NB4 (cell line): ENCODE data around the gene TMEM107.

Experiments
- DNase-seq: peaks from one replicate; pipeline ENCODE4 v3.0.0; 2010; ENCODE audit warnings: low read depth
- H3K4me3 ChIP-seq: one replicate; pipeline ENCODE4 v1.5.1; 2011; ENCODE audit warnings: mild to moderate bottlenecking, low read depth, low read length, moderate library complexity
- MYC ChIP-seq: IDR thresholded peaks from 2 replicates; pipeline ENCODE4 v1.6.1; 2011; ENCODE audit warnings: low read depth, low read length
- POLR2A ChIP-seq: IDR thresholded peaks from 2 replicates; pipeline ENCODE4 v1.6.1; 2011; ENCODE audit warnings: mild to moderate bottlenecking; ENCODE audit not compliant: insufficient read length; ENCODE audit errors: extremely low read depth
- TF ChIP-seq, protein P1 (sequence below): IDR thresholded peaks from one replicate; pipeline ENCODE4 v1.5.1; 2012; ENCODE audit warnings: low read depth, low read length
- TF ChIP-seq, protein P2 (sequence below): IDR thresholded peaks from 2 replicates; pipeline ENCODE4 v1.6.1; 2011; ENCODE audit warnings: low read depth, low read length

Gene TMEM107

DNA sequence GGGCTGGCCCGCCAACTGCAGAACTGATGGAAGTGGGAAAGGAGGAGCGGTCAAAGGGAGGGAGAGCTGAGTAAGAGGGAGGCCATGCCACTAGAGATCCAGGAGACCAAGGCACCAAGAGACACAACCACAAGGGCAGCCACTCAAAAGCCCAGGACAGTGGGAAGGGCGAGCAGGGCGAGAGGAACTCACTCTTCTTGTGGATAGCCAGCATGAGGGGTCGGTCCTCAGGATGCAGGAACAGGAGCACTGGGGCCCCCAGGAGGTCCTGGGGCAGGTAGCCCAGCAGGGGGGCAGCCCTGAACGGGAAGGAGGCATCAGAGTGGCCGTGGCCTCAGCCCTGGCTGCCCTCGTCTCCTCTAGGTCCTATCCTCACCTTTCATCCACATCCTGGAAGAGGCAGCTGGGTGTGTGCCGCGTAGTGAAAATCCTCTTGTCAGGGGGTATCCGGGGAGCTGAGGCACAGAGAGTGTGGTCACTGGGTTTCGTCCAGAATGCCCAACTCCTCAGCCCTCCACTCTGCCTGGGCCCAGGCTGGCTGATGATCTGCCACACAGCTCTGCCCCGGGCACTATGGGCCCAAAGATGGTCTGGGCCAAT is 28.3 kb downstream of the TMEM107 start:
- DNase-seq = no peak
- TF ChIP-seq, protein P1, sequence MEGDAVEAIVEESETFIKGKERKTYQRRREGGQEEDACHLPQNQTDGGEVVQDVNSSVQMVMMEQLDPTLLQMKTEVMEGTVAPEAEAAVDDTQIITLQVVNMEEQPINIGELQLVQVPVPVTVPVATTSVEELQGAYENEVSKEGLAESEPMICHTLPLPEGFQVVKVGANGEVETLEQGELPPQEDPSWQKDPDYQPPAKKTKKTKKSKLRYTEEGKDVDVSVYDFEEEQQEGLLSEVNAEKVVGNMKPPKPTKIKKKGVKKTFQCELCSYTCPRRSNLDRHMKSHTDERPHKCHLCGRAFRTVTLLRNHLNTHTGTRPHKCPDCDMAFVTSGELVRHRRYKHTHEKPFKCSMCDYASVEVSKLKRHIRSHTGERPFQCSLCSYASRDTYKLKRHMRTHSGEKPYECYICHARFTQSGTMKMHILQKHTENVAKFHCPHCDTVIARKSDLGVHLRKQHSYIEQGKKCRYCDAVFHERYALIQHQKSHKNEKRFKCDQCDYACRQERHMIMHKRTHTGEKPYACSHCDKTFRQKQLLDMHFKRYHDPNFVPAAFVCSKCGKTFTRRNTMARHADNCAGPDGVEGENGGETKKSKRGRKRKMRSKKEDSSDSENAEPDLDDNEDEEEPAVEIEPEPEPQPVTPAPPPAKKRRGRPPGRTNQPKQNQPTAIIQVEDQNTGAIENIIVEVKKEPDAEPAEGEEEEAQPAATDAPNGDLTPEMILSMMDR = no peak
- TF ChIP-seq, protein P2, sequence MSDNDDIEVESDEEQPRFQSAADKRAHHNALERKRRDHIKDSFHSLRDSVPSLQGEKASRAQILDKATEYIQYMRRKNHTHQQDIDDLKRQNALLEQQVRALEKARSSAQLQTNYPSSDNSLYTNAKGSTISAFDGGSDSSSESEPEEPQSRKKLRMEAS = no peak
- TF ChIP-seq MYC = no peak
- TF ChIP-seq POLR2A = no peak
- no peak overlapping the region for H3K4me3 ChIP-seq

DNA sequence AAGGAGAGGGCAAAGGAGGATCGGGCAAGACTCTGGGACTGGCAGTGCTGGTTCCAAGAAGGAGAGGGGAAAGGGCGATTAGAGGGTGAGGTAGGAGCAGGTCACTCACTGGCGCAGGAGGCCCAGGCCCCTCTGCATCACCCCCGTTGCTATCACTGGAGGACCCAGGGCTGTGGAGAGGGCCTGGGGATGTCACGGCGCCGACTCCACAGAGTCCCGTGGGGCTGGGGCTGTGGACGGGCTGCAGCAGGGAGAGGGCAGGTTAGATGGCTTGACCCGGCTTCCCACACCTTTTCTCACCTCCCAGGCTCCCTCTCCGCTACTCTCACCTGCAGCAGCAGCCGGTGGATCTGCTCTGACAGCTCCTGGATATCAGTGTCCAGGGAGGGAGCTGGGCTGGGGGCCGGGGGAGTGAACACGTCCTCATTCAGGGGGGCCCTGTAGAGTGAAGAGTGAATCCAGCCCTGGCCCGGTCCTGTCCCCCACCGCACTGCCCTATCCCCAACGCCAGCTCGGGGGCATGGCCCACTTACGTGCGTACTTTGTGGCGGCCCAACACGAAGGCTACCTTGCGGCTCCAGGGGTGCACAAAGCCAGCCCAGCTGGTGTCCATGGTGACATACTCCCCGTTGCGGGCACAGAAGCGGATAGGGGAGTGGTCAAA is 28.9 kb downstream of the TMEM107 start:
- no peak overlapping the region for H3K4me3 ChIP-seq
- DNase-seq = no peak
- TF ChIP-seq, protein P1 = no peak
- TF ChIP-seq, protein P2 = no peak
- TF ChIP-seq POLR2A (no peak), MYC (no peak)

DNA sequence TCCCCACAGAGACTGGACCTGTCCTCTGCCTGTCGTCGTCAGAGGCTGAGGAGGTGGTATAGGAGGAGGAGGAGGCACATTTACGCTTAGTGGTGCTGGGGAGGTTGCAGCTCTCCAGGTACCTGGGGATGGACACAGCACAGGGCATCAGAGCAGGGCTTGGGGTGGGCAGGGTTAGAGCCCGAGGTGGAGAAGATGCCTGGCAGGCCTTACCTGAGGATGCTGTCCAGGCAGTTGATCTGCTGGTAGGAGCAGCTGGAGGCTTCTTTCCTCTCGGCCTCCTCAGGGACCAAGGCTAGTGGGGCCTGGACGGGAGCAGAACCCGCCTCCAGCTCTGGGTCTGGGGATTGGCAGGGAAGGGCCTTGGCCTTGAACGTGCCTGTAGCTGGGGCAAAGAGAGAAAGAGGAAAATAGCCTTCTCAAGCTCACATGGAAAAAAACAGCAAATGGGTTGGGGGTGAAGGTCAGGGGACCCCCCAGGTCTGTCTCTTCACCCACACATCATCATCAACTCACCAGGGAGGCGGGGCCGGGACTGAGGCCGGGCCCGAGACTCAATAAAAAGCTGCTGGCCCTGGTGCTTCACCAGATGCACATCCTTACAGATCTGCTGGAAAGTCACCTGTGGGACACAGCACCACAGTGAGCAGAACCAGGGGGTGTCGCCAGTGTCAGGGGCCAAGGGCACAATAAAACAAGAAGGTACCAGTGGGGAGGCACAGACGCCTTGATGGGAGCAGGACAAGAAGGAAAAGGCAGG is 29.6 kb downstream of the TMEM107 start:
- no peak overlapping the region for H3K4me3 ChIP-seq
- TF ChIP-seq, protein P2 = no peak
- TF ChIP-seq, protein P1 = no peak
- DNase-seq = no peak

DNA sequence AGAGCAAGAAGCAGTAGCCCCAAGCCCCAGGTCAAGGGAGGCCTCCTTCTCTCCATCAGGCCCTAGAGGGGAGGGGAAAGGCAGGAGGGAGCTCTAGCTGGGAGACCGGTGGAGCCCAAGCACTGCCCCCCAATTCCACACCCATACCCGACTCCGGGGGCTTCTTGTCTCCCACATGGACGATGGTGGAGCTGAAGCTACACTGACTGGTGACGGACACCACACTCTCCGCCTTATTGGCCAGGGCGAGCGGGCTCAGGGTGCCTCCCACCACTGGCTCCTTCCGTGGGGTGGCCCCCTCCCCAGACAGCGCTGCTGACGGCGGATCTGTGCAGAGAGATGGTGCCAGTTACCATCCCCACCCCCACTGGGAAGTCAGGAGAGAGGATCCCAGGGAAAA is 30.4 kb downstream of the TMEM107 start:
- DNase-seq = no peak
- H3K4me3 ChIP-seq = no peak overlapping the region

DNA sequence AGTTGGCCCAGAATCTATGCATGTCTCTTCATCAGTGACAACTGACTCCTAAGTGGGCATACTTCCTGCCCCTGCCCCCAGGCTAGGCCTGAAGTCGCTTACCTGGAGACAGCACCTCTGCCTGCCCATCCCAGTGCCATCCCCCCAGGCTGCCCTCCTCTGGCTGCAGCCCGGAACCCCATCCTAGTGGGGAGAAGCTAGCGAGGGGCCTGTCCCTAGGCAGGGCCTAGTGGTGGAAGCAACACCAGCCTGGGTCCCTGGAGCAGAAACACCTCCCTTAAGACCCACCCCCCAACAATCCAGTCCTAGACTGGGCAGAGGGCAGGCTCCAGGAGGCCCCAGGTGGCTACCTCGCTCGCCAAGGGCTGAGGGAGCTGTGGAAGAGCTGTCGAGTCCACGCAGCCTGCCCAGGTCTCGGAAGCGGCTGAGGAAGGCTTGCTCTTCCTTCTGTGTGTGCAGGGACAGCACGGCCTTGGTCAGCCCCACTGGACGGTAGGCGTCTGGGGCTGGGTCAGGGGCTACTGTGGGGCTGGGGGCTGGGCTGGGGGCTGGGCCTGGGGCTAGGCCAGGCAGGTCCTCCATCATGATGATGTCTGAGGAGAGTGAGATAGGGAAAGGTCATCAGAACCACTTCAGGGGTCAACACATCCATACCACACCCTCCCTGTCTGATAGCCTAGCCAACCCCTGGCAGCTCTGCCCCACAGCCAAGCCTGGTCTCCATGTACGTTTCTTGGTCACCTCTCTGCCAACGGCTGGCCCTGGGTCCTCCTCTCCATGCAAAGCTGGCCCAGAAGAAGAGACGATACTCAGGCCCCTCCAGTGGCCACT is 31.6 kb downstream of the TMEM107 start:
- TF ChIP-seq, protein P1 = no peak
- TF ChIP-seq MYC = no peak
- TF ChIP-seq, protein P2 = no peak
- no peak for TF ChIP-seq POLR2A
- no peak for DNase-seq
- no peak overlapping the region for H3K4me3 ChIP-seq

More for the DNA sequence above, 30.4 kb downstream of the TMEM107 start:
- TF ChIP-seq, protein P2 = no peak
- TF ChIP-seq, protein P1 = no peak
- TF ChIP-seq POLR2A = no peak
- TF ChIP-seq MYC = no peak
